HUES64 (cell line): ENCODE results near the gene KLHDC4. TPM values are rescaled to one million over a fixed set of nuclear protein-coding genes. Genes with fewer than 3 reads are reported as not detected.
"Not testable (repeated sequence)": the region's sequence is repeated elsewhere in the genome, so short reads cannot be mapped to it uniquely, and the experiment has no call there.

Experiments
- H3K27ac ChIP-seq: 2 replicates; pipeline ENCODE4 v1.7.0; 2013; ENCODE audit warnings: low read depth, low read length, inconsistent platforms
- H3K27me3 ChIP-seq: 2 replicates; pipeline ENCODE4 v1.6.1; 2013; ENCODE audit warnings: mild to moderate bottlenecking, low read length; ENCODE audit not compliant: insufficient read depth
- H3K36me3 ChIP-seq: 2 replicates; pipeline ENCODE4 v1.6.1; 2013; ENCODE audit warnings: mild to moderate bottlenecking, low read length; ENCODE audit not compliant: insufficient read depth
- H3K4me1 ChIP-seq: 2 replicates; pipeline ENCODE4 v1.6.1; 2013; ENCODE audit warnings: mild to moderate bottlenecking, low read length, moderate library complexity; ENCODE audit not compliant: insufficient read depth
- H3K4me3 ChIP-seq: 2 replicates; pipeline ENCODE4 v1.5.1; 2013; ENCODE audit warnings: mild to moderate bottlenecking, low read length, moderate library complexity
- H3K9ac ChIP-seq: 2 replicates; pipeline ENCODE4 v1.6.1; 2013; ENCODE audit warnings: mild to moderate bottlenecking, low read depth, low read length
- H3K9me3 ChIP-seq: 2 replicates; pipeline ENCODE4 v1.6.1; 2013; ENCODE audit warnings: low read depth, low read length; ENCODE audit not compliant: insufficient read depth
- WGBS: fragments of 150-250, 120-280 bp; methylation state at CpG from one replicate; pipeline ENCODE4 v1.1.7; 2013; ENCODE audit warnings: missing lambda C conversion rate; 5-methylcytosine and 5-hydroxymethylcytosine counted together
- polyA plus RNA-seq, 2 experiments: library from polyadenylated mRNA; stranded (reverse); fragments of 50-300 nt; gene quantifications; one replicate each; pipeline ENCODE4 v1.2.3, GENCODE V29; 2013

The KLHDC4 gene
- polyA plus RNA-seq (2013, experiment 1 of 2), result 30.0 TPM
- polyA plus RNA-seq (2013, experiment 2 of 2), result 25.1 TPM

DNA sequence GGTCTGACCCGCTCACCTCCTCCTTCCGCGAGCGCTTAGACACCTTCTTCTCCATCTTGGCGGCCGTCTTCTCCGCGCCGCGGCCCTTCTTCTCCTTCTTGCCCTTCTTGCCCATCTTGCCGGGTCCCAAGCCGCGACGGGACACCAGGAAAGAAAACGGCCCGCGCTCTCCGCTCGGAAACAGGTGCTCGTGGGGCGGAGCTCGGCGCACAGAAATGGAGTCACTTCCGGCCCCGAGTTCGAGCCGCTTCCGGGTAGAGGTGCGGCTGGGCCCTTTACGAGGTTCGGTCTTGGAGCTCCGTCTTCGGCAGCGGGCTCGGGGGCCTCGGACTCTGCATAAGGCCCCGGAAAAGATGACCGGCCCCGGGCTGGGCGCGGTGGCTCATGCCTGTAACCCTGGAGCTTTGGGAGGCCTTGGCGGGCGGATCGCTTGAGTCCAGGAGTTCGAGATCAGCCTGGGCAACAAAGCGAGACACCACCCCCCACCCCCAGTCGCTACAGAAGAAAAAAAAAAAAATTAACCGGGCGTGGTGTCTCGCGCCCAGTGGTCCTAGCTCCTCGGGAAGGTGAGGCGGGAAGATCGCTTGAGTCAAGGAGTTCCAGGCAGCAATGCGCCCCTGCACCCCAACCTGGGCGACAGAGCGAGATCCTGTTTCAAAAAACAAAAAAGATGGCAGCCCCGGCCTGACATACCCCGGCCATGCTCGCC lies at the start of gene KLHDC4:
Gene KLHDC4, minus strand, starts transcription at position 211 of the 709 bp plus-strand sequence. Its CDS starts 96 bp downstream, at position 115.
- peak within 1 kb of the TSS; percentile 83 for H3K9ac ChIP-seq
- peak within 1 kb of the TSS; percentile 93 for H3K4me3 ChIP-seq
- H3K36me3 ChIP-seq, result peaks cover 31% of the 10 kb centered on the region
- no peaks in the 10 kb centered on the region; the same call in 1 of the 2 replicates for H3K4me1 ChIP-seq
- H3K27ac ChIP-seq, result peak within 1 kb of the TSS; percentile 56
- no peaks in the 10 kb centered on the region for H3K9me3 ChIP-seq
- 4% methylated on average over 60 of the region's 60 CpGs for WGBS
- H3K27me3 ChIP-seq, result no peaks in the 10 kb centered on the region

DNA sequence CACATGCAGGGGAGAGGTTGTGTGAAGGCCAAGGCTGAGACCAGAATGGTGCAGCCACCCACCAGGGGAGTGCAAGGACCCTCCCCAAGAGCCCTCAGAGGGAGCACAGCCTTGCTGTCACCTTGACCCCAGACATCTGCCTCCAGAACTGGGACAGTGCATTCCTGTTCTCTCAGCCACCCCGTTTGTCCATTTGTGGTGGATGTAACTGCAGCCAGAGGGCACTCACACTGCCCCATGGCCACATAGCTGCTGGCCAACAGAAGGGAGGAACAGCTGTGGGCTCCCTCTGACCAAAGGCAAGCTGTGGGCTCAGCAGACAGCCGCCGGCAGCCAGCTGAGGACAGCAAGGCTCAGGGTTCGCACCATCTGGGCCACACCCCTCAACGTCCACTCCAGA lies 49.8 kb upstream of the KLHDC4 start:
- Histone ChIP-seq H3K27me3 (no peaks in the 10 kb centered on the region), H3K4me1 (peaks cover 7% of the 10 kb centered on the region; the same call in 1 of the 2 replicates), H3K4me3 (no peak overlapping the region), H3K27ac (no peak overlapping the region), H3K36me3 (no peaks in the 10 kb centered on the region), H3K9ac (no peak overlapping the region), H3K9me3 (peaks cover 15% of the 10 kb centered on the region)
- WGBS, result 90% methylated on average over 5 of the region's 5 CpGs

DNA sequence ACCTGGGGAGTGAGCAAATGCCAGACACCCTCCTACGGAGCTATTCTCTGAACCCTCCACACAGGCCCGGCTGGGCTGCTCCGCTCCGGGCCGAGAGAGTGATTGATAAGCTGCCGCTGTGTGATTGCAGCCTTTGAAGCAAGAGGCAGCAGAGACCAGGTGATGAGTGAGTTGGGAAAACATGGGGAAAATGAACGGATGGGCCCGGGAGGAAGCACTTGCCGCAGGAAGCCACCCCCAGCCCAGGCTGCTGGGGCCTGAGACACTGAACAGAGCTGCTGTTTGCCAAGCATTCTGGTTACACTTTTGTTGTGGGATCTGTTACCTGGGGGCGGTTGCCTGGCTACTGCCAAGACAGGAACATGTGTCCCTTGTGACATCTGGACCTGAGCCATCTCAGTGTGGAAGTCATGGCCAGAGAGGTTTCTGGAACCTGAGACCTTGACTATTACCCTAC lies 46.4 kb upstream of the KLHDC4 start:
- Histone ChIP-seq H3K9me3 (peaks cover 7% of the 10 kb centered on the region; the same call in 1 of the 2 replicates), H3K27ac (no peak overlapping the region), H3K4me1 (no peaks in the 10 kb centered on the region)

DNA sequence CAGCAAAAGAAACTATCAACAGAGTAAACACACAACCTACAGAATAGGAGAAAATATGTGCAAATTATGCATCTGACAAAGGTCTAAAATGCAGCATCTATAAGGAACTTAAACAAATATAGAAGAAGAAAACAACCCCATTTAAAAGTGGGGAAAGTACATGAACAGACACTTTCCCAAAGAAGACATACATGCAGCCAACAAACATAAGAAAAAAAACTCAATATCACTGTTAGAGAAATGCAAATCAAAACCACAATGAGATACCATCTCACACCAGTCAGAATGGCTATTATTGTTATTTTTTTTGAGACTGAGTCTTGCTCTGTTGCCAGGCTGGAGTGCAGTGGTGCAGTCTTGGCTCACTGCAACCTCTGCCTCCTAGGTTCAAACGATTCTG lies 45.7 kb upstream of the KLHDC4 start:
- not testable (repeated sequence) for H3K27ac ChIP-seq, H3K4me1 ChIP-seq, H3K4me3 ChIP-seq, H3K9ac ChIP-seq, H3K9me3 ChIP-seq, H3K27me3 ChIP-seq, H3K36me3 ChIP-seq
- WGBS, result 93% methylated on average over 1 of the region's 1 CpG

More for the DNA sequence above, 46.4 kb upstream of the KLHDC4 start:
- Histone ChIP-seq H3K4me3 (no peak overlapping the region), H3K9ac (no peak overlapping the region), H3K27me3 (no peaks in the 10 kb centered on the region), H3K36me3 (no peaks in the 10 kb centered on the region)
- 72% methylated on average over 10 of the region's 10 CpGs for WGBS

DNA sequence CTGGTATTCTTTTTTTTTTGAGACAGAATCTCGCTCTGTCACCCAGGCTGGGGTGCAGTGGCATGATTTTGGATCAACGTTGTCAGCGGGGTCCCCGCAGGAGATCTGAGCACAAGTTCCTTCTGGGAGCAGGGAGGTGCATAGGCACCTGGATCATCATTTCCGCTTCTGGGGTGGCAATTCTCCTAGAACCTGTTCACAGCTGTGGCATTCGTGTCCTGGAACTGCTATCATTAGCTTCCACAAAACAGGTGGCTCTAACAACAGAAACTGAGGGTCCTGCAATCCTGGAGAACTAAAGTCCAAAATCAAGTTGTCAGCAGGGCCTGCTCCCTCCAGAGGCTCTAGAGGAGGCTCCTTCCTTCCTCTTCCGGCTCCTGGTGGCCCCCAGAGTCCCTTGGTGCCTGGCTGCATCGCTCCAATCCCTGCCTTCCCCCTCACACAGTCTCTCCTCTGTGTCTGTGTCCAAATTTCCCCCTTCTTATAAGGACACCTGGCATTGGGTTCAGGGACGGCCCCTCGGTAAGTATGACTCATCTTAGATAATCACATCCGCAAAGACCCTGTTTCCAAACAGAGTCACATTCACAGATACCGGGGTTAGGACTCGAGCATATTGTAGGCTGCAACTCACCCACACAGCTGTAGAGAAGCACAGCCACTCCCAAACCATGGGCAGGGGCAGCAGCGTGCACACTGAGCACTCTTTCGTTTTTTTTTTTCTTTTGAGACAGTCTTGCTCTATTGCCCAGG lies 43.5 kb upstream of the KLHDC4 start:
- Histone ChIP-seq H3K27ac (no peak overlapping the region), H3K9ac (no peak overlapping the region), H3K9me3 (no peaks in the 10 kb centered on the region), H3K4me1 (peaks cover 7% of the 10 kb centered on the region), H3K27me3 (no peaks in the 10 kb centered on the region), H3K4me3 (no peak overlapping the region), H3K36me3 (no peaks in the 10 kb centered on the region)
- WGBS, result 79% methylated on average over 15 of the region's 15 CpGs

DNA sequence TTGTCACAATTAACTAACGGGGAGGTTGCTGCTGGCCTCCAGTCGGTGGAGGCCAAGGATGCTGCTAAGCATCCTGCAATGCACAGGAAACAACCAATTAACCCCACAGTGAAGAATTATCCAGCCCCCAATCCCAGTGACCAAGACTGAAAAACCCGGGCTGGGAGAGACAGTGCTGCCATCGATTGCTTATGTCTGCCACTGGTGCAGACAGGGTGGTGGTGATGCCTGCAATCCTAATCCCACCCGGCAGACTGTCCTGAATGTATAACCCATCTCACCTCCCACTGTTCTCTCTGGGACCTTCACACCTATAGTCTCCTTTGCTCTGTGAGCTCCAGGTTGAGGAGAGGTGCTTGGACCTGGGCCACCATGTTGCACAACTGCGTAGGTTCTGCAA lies 42.3 kb upstream of the KLHDC4 start:
- 92% methylated on average over 6 of the region's 6 CpGs for WGBS
- Histone ChIP-seq H3K9ac (no peak overlapping the region), H3K9me3 (no peaks in the 10 kb centered on the region), H3K27me3 (no peaks in the 10 kb centered on the region), H3K36me3 (no peaks in the 10 kb centered on the region), H3K4me1 (peaks cover 7% of the 10 kb centered on the region), H3K4me3 (no peak overlapping the region), H3K27ac (no peak overlapping the region)

DNA sequence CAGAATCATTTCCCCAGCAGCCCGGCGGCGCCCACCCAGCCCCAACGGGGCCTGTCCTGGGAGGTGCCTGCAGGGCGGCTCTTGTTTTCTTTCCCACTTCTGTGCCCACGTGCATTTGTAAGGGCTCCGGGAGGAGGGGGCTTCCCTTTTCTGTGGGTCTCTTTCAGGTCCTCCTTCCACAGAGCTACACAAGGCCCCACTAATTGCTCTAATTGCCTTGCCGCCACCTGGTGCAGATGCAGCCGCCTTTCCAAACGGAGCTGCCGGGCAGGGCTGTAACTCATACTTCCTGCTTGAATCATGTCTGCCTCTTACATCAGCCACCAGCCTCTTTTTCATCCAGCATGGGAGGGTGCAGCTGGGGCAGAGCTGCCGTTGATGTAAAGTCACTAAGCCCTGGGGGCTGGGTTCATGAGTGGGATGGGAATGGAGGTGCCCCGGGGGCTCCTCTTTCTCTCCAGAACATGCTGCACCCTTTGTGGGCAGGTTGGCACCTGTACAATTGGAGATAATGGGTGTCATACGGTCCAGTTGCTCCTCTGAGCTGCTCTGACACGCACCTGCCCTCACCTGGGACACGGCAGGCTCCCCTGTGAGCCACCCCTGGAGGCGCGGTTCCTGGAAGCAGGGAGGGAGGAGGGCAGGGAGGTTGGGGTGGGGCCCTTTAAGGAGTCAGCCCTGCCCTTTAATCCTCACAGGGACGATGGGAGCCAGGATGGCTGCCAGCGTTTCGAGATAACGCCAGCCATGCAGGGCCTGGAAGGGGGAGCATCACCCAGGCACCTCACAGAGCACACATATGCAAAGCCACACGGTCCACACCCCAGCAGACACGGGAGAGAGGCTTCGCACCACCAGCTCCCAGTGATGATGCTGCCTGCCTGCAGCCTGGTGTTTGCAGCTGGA lies 41.1 kb upstream of the KLHDC4 start:
- Histone ChIP-seq H3K36me3 (no peaks in the 10 kb centered on the region), H3K9ac (peak overlapping the region; percentile 53), H3K4me3 (no peak overlapping the region), H3K27me3 (no peaks in the 10 kb centered on the region), H3K4me1 (peaks cover 7% of the 10 kb centered on the region), H3K9me3 (no peaks in the 10 kb centered on the region), H3K27ac (no peak overlapping the region)
- 66% methylated on average over 25 of the region's 25 CpGs for WGBS

DNA sequence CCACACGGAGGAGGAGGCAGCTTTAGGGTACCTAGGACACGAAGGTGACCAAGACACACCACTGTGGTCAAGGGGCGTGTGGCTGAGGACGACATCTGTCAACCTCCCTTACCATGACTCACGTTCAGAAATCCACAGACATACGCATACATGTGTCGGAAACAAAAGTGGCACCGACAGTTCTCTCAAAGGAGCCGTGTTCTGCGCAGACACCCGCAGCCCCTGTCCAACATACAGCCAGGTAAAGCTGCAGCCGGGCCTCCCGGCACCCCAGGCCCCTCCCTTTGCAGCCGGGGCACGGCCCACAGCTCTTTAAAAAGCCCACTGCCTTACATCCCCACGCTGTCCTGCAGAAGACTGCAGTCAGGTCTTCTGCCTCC lies 40.5 kb upstream of the KLHDC4 start:
- H3K36me3 ChIP-seq, result no peaks in the 10 kb centered on the region
- no peak overlapping the region for H3K27ac ChIP-seq
- H3K4me3 ChIP-seq, result no peak overlapping the region
- no peak overlapping the region for H3K9ac ChIP-seq
- peaks cover 7% of the 10 kb centered on the region for H3K4me1 ChIP-seq
- H3K9me3 ChIP-seq, result no peaks in the 10 kb centered on the region
- 83% methylated on average over 16 of the region's 16 CpGs for WGBS
- no peaks in the 10 kb centered on the region for H3K27me3 ChIP-seq

DNA sequence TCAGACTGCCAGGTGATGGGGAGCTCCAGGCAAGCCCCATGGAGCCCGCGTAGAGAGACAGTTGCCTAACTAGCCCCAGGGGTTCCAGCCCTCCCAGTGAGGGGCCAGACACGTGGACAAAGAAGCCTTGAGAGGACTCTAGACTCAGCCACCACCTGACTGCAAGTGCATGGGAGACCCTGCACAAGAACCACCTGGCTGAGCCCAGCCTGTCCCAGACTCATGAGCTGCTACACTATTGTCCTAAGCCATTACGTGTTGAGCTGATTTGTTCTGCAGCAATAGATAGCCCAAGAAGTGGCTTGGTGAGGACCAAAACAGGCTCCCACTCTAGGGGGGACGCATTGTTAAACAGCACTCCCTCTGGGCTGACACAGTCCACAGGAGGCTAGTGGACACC lies 37.6 kb upstream of the KLHDC4 start:
- Histone ChIP-seq H3K4me3 (no peak overlapping the region), H3K9ac (no peak overlapping the region), H3K4me1 (peaks cover 7% of the 10 kb centered on the region), H3K36me3 (no peaks in the 10 kb centered on the region), H3K27me3 (no peaks in the 10 kb centered on the region), H3K9me3 (no peaks in the 10 kb centered on the region), H3K27ac (no peak overlapping the region)
- WGBS, result 91% methylated on average over 5 of the region's 5 CpGs

DNA sequence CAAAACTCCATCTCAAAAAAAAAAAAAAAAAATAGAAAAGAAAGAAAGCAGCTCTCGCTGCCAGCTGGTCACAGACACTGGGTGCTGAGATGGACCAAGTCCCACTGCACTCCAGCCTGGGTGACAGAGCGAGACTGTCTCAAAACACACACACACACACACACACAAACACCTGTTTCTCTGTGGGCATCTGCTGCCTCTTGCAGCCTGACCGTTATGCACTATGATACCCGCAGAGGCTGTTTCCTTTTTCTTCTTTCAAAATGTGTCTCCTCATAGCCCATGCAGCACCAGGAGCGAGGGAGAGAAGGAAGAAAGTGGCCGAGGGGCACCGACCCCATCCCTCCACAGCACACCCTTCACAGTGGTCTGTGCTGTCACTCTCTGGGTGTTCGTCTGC lies 36.9 kb upstream of the KLHDC4 start:
- Histone ChIP-seq H3K9me3 (no peaks in the 10 kb centered on the region), H3K36me3 (no peaks in the 10 kb centered on the region), H3K9ac (no peak overlapping the region), H3K4me1 (peaks cover 7% of the 10 kb centered on the region), H3K27ac (no peak overlapping the region), H3K4me3 (no peak overlapping the region), H3K27me3 (no peaks in the 10 kb centered on the region)
- WGBS, result 93% methylated on average over 8 of the region's 8 CpGs
